ENCODE data around the gene TSKS.
"Not testable (repeated sequence)": the region's sequence is repeated elsewhere in the genome, so short reads cannot be mapped to it uniquely, and the experiment has no call there.

Gene TSKS

DNA sequence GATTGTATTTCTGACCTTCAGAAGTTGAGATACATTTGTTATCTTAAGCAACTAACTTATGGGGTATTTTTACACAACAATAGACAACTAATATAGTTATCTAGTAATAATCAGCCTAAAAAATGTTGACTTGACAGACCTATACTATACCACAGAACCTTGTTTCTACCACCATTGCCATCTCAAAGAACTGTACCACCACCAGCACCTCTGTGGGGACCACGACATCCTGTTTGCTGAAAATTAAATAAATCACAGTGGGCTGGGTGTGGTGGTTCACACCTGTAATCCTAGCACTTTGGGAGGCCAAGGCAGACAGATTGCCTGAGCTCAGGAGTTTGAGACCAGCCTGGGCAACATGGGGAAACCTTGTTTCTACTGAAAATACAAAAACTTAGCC, 24.0 kb downstream of the TSKS start:
- Histone ChIP-seq H3K27me3 (ENCODE audit: control insufficient read depth, insufficient read depth, low read length) (no peaks in the 10 kb centered on the region), H2AFZ (no peak overlapping the region), H3K4me1 (no peaks in the 10 kb centered on the region), H3K9me3 (ENCODE audit: control insufficient read depth, low read length) (no peaks in the 10 kb centered on the region), H3K79me2 (no peaks in the 10 kb centered on the region), H3K36me3 (ENCODE audit: control insufficient read depth, insufficient read depth, low read length) (no peaks in the 10 kb centered on the region), H3K4me2 (ENCODE audit: low read length) (no peak overlapping the region), H3K9ac (no peak overlapping the region), H3K4me3 (ENCODE audit: low read depth, low read length) (no peak overlapping the region), H3K27ac (no peak overlapping the region)
- no peak for TF ChIP-seq CTCF (IDR thresholded peaks at IDR 0.05)

GRCh38 chr19:49738268-49738667, 24.8 kb downstream of the TSKS start:
- no peaks in the 10 kb centered on the region for H3K9me3 ChIP-seq (ENCODE audit: control insufficient read depth, low read length)
- no peak overlapping the region for H3K9ac ChIP-seq
- no peak overlapping the region for H2AFZ ChIP-seq
- H3K27ac ChIP-seq: no peak overlapping the region
- H3K4me3 ChIP-seq (ENCODE audit: low read depth, low read length): no peak overlapping the region
- no peaks in the 10 kb centered on the region for H3K36me3 ChIP-seq (ENCODE audit: control insufficient read depth, insufficient read depth, low read length)
- H3K4me1 ChIP-seq: no peaks in the 10 kb centered on the region
- no peaks in the 10 kb centered on the region for H3K79me2 ChIP-seq
- no peak overlapping the region for H3K4me2 ChIP-seq (ENCODE audit: low read length)
- no peaks in the 10 kb centered on the region for H3K27me3 ChIP-seq (ENCODE audit: control insufficient read depth, insufficient read depth, low read length)
- TF ChIP-seq CTCF (IDR thresholded peaks at IDR 0.05): no peak

DNA sequence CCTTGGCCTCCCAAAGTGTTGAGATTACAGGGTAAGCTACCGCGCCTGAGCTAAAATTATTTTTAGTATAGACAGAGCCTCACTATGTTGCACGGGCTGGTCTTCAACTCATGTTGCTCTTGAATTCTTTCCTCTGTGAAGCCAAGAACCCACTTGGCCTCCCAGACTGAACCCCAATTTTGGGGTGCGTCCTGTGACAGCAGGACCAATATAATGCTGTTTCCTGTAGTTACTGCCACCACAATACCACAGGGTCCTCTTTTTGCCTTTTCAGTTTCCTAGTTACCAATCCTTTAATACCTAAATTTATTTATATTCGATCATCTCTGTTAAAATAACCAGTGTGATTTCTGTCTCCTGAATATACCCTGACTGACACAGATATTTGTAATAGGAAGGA, 32.9 kb downstream of the TSKS start:
- no peak for TF ChIP-seq CTCF (IDR thresholded peaks at IDR 0.05)
- H3K27me3 ChIP-seq (ENCODE audit: control insufficient read depth, insufficient read depth, low read length): no peaks in the 10 kb centered on the region
- H3K4me1 ChIP-seq: no peaks in the 10 kb centered on the region
- H3K9me3 ChIP-seq (ENCODE audit: control insufficient read depth, low read length): no peaks in the 10 kb centered on the region
- no peak overlapping the region for H3K4me3 ChIP-seq (ENCODE audit: low read depth, low read length)
- no peaks in the 10 kb centered on the region for H3K79me2 ChIP-seq
- H3K4me2 ChIP-seq (ENCODE audit: low read length): no peak overlapping the region
- no peak overlapping the region for H3K9ac ChIP-seq
- H3K27ac ChIP-seq: no peak overlapping the region
- H2AFZ ChIP-seq: no peak overlapping the region
- no peaks in the 10 kb centered on the region for H3K36me3 ChIP-seq (ENCODE audit: control insufficient read depth, insufficient read depth, low read length)

DNA sequence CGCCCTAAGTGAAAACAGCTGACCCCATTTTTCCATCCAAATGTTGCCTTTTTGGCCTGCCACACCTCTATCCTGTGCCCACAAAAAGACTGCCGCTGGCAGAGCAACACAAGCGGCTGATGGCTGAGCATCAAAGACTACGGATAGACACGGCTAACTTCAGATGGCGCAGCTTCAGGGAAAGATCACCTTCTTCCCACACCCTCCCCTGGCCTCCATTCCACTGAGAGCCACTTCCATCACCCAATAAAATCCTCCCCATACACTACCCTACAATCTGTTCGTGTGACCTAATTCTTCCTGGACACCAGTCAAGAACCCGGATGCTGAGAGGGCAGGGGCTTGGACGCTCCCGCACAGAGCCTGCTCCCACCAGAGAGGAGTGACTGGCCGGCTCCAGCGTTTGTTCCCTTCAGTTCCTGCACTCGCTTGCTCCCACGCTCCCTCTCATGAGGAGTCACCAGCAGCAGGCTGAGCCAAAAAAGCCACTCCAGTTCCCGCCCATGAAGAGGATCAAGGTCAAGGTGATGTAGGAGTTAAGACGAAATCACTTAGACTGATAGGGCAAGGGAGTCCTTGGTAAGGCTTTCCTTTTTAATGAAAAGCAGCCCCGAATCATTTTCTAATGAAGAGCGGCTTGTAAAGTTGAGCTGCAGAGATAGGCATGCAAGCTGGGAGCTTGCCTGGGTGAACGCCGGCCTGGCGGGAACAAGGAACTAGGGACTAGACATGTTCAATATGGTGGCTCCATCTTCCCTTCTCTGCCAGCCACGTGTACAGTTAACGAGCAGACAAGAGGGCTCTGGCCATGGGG, 35.7 kb downstream of the TSKS start:
- H3K4me1 ChIP-seq: no peaks in the 10 kb centered on the region
- H3K36me3 ChIP-seq (ENCODE audit: control insufficient read depth, insufficient read depth, low read length): no peaks in the 10 kb centered on the region
- H3K27me3 ChIP-seq (ENCODE audit: control insufficient read depth, insufficient read depth, low read length): no peaks in the 10 kb centered on the region
- TF ChIP-seq CTCF (IDR thresholded peaks at IDR 0.05): no peak
- H3K9me3 ChIP-seq (ENCODE audit: control insufficient read depth, low read length): no peaks in the 10 kb centered on the region
- no peak overlapping the region for H2AFZ ChIP-seq
- no peak overlapping the region for H3K27ac ChIP-seq
- no peak overlapping the region for H3K4me3 ChIP-seq (ENCODE audit: low read depth, low read length)
- no peaks in the 10 kb centered on the region for H3K79me2 ChIP-seq
- H3K4me2 ChIP-seq (ENCODE audit: low read length): no peak overlapping the region
- H3K9ac ChIP-seq: no peak overlapping the region

DNA sequence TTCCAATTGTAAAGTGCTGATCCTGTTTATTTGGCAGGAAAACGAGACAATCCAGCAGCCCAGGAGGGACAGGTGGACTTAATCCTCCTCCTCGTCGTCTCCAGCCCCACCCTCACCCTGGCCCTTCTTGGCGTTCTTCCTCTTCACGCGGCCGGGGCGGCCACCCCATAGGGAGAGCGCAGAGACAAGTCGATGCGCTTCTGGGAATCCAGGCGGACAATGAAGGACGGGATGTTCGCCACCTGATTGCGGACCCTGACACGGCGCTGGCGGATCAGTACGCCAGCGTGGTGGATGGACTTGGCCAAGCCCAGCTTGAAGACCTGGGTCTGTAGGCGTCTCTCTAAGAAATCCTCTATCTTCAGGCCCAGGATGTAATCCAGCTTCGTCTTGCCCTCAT, 43.7 kb downstream of the TSKS start:
- not testable (repeated sequence) for H3K79me2 ChIP-seq; H3K36me3 ChIP-seq (ENCODE audit: control insufficient read depth, insufficient read depth, low read length); H3K4me3 ChIP-seq (ENCODE audit: low read depth, low read length); H3K9me3 ChIP-seq (ENCODE audit: control insufficient read depth, low read length); H3K4me2 ChIP-seq (ENCODE audit: low read length); H2AFZ ChIP-seq; H3K27ac ChIP-seq; H3K9ac ChIP-seq; H3K4me1 ChIP-seq; H3K27me3 ChIP-seq (ENCODE audit: control insufficient read depth, insufficient read depth, low read length)

Measured in parathyroid adenoma (tissue), 2 donors.